Gastrocnemius medialis (tissue), 4 donors: ENCODE data around the gene PSORS1C2. TPM values are rescaled to one million over a fixed set of nuclear protein-coding genes. Genes with fewer than 3 reads are reported as not detected.
A peak's percentile ranks its signal among the peaks of the same experiment; 100 is the strongest.

Experiments
- ATAC-seq, 2 donors: fragments of 150-250 bp; one replicate each; pipeline ENCODE4 v1.9.1; 2016
- DNase-seq, 2 donors: peaks; one replicate each; pipeline ENCODE4 v3.0.0-alpha.2; 2019
- H3K27ac ChIP-seq, 4 donors: fragments of 200-600 bp; sonication (generic); 1 replicate in 1 of 4; 2 replicates in 3 of 4; pipeline ENCODE4 v1.5.1; 2016 to 2018; ENCODE audit warnings: mild to moderate bottlenecking in 2 of 4, moderate library complexity in 1 of 4
- H3K27me3 ChIP-seq, 3 donors: fragments of 200-600 bp; sonication (generic) in 2 of 3; 1 replicate in 1 of 3; 2 replicates in 2 of 3; pipeline versions ENCODE4 v1.5.1 to v1.6.0; 2016 to 2019; ENCODE audit warnings: mild to moderate bottlenecking in 1 of 3, moderate library complexity in 1 of 3
- H3K36me3 ChIP-seq, 2 donors: fragments of 200-600 bp; sonication (generic) in 1 of 2; one replicate each; pipeline ENCODE4 v1.5.1; 2017 to 2018
- H3K4me1 ChIP-seq, 2 donors: fragments of 200-600 bp; sonication (generic) in 1 of 2; one replicate each; pipeline ENCODE4 v1.5.1; 2016 to 2017; ENCODE audit warnings: mild to moderate bottlenecking in 2 of 2
- H3K4me3 ChIP-seq, 4 donors: fragments of 200-600 bp; sonication (generic) in 3 of 4; 1 replicate in 1 of 4; 2 replicates in 3 of 4; pipeline ENCODE4 v1.5.1; 2016 to 2019; ENCODE audit warnings: mild to moderate bottlenecking in 2 of 4
- H3K9me3 ChIP-seq, 3 donors: fragments of 200-600 bp; sonication (generic) in 2 of 3; 1 replicate in 1 of 3; 2 replicates in 2 of 3; pipeline ENCODE4 v1.5.1; 2016 to 2019
- POLR2A ChIP-seq, 2 donors: fragments of 450-650 bp; IDR thresholded peaks; one replicate each; pipeline ENCODE4 v1.6.1; 2017; ENCODE audit warnings: antibody characterized with exemption in 2 of 2, mild to moderate bottlenecking in 2 of 2, moderate library complexity in 2 of 2
- in situ Hi-C, 4 donors: fragments of 200-750 bp; cut with MboI; loops; one replicate each; pipeline versions ENCODE4 v1.15.0 to v1.8.0; 2017; ENCODE audit warnings: low sequenced_read_pairs in 4 of 4
- intact Hi-C: fragments of 100-400 bp; cut with DNase I; formaldehyde crosslinking; loops from one replicate; pipeline ENCODE4 v1.15.1; 2023; ENCODE audit warnings: low total_unique reads
- total RNA-seq, 4 donors: library from RNA; depleted of rRNA; stranded (reverse); fragments of >200 nt; gene quantifications; one replicate each; pipeline versions ENCODE4 v1.1.0 to v1.2.3, GENCODE V29; 2016
- TF ChIP-seq, protein P1 (sequence below), 5 experiments: fragments of 450-650 bp in 3 of 5; fragments of 200-600 bp in 2 of 5; sonication (generic) in 2 of 5; IDR thresholded peaks in 4 of 5; conservative IDR thresholded peaks in 1 of 5; 1 replicate in 4 of 5; 2 replicates in 1 of 5; pipeline ENCODE4 v1.5.1; 2016 to 2019; ENCODE audit warnings: antibody characterized with exemption in 5 of 5, mild to moderate bottlenecking in 3 of 5, moderate library complexity in 3 of 5

Gene PSORS1C2
- total RNA-seq, 4 donors from 2014 or later: not detected

DNA sequence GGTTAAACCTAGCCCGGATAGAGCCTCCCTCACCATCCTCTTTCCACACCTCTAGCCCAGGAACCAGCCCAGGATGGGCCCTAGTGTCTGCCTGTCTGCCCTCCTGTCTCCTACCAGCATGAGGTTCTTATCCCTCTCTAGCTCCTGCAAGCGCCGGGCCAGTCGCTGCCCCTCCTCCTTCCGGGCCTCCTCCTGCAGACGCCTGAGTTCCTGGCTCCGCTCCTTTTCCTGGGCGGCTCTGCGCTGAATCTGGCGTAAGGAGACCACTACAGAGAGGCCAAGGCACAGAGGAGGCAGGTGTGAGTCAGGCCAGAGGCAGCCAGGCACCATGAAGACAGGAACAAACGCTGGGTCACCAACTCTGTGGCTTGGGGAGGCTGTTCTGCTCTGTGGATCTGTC, 4.3 kb upstream of the PSORS1C2 start:
- Histone ChIP-seq H3K4me3 (no peak overlapping the region), H3K9me3 (no peaks in the 10 kb centered on the region), H3K27ac (peak overlapping the region in 2 of 4 donors; percentile 12 to 35), H3K27me3 (no peaks in the 10 kb centered on the region), H3K36me3 (peaks cover 0 to 15% of the 10 kb centered on the region in 2 donors), H3K4me1 (no peaks in the 10 kb centered on the region)
- DNase-seq: peak in 1 of 2 donors; percentile 62
- peak; percentile 48 to 60 for ATAC-seq
- TF ChIP-seq POLR2A (IDR thresholded peaks at IDR 0.05): no peak
- TF ChIP-seq, protein P1, sequence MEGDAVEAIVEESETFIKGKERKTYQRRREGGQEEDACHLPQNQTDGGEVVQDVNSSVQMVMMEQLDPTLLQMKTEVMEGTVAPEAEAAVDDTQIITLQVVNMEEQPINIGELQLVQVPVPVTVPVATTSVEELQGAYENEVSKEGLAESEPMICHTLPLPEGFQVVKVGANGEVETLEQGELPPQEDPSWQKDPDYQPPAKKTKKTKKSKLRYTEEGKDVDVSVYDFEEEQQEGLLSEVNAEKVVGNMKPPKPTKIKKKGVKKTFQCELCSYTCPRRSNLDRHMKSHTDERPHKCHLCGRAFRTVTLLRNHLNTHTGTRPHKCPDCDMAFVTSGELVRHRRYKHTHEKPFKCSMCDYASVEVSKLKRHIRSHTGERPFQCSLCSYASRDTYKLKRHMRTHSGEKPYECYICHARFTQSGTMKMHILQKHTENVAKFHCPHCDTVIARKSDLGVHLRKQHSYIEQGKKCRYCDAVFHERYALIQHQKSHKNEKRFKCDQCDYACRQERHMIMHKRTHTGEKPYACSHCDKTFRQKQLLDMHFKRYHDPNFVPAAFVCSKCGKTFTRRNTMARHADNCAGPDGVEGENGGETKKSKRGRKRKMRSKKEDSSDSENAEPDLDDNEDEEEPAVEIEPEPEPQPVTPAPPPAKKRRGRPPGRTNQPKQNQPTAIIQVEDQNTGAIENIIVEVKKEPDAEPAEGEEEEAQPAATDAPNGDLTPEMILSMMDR (IDR thresholded peaks at IDR 0.05 in 4 of 5, conservative IDR thresholded peaks at IDR 0.05 in 1 of 5): no peak
- in situ Hi-C loops: no loop called here
- intact Hi-C loops: no loop called here

DNA sequence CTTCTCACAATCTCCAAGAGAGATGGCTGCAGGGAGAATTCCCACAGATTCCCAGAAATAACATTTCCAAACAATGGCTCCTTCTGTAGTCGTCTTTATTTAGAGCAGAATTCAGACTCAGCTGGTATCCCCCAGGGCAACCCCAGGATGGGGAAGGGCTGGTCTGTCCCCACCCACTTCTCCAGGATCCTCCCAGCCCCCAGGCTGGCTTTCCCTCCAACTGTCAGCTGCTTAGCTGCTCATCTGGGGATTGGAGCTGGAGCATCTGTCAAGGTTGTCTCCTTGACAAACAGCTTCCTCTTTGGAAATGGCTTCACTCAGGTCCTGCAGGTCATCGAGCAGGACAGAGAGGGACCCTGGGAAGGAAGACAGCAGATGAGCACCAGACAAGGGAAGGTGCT, 3.5 kb upstream of the PSORS1C2 start:
- no peak overlapping the region for H3K27ac ChIP-seq
- no peaks in the 10 kb centered on the region for H3K27me3 ChIP-seq
- no peak overlapping the region for H3K4me3 ChIP-seq
- no peaks in the 10 kb centered on the region for H3K9me3 ChIP-seq
- ATAC-seq (peak in 1 of 2 donors; percentile 16), DNase-seq (no peak)
- in situ Hi-C loops (no loop called here), intact Hi-C loops (no loop called here)
- no peaks in the 10 kb centered on the region for H3K4me1 ChIP-seq
- TF ChIP-seq POLR2A (IDR thresholded peaks at IDR 0.05): no peak
- TF ChIP-seq, protein P1 (IDR thresholded peaks at IDR 0.05 in 4 of 5, conservative IDR thresholded peaks at IDR 0.05 in 1 of 5): no peak
- peaks cover 0 to 13% of the 10 kb centered on the region in 2 donors for H3K36me3 ChIP-seq

DNA sequence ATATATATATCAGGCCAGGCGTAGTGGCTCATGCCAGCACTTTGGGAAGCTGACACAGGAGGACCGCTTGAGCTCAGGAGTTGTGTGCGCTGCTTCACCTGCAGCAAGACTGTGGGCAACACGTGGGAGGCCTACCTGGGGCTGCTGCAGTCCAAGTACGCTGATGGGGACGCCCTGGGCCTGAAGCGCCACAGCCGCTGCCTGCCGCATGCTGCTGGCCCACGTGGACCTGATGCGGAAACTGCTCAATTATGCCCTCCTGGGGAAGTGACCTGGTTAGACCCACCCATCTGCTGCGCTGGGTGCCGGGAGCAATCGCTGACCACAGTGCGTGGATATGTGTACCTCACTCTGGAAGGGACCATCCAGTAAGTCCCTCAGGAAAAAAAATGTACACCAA, 1.8 kb upstream of the PSORS1C2 start:
- in situ Hi-C loops: no loop called here
- Histone ChIP-seq H3K4me1 (no peaks in the 10 kb centered on the region), H3K36me3 (peaks cover 0 to 13% of the 10 kb centered on the region in 2 donors), H3K9me3 (no peaks in the 10 kb centered on the region), H3K27ac (no peak overlapping the region), H3K27me3 (no peaks in the 10 kb centered on the region), H3K4me3 (no peak overlapping the region)
- ATAC-seq (no peak), DNase-seq (no peak)
- no peak for TF ChIP-seq POLR2A (IDR thresholded peaks at IDR 0.05)
- TF ChIP-seq, protein P1 (IDR thresholded peaks at IDR 0.05 in 4 of 5, conservative IDR thresholded peaks at IDR 0.05 in 1 of 5): no peak
- intact Hi-C loops: no loop called here

DNA sequence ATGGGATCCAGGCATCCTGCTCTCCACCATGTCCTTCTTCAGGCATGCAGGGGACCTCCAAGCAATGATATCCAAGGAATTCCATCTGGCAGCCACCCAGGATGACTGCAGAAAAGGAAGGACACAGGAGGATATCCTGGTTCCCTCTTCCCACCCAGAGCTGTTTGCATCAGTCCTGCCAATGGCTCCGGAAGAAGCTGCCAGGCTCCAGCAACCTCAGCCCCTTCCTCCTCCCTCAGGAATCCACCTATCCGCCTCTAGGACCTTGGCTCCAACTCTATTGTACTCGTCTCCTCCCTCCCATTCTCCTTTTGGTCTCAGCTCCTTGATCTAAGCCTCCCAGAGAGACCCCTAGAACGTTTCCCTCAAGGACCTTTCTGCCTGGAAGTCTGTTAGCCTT, 733 bp upstream of the PSORS1C2 start:
- in situ Hi-C loops: loop anchor here (5.0 to 10.0 kb wide), 6 partner anchors 48 to 305 kb away; no protein-coding TSS in a partner anchor
- TF ChIP-seq POLR2A (IDR thresholded peaks at IDR 0.05): no peak

DNA sequence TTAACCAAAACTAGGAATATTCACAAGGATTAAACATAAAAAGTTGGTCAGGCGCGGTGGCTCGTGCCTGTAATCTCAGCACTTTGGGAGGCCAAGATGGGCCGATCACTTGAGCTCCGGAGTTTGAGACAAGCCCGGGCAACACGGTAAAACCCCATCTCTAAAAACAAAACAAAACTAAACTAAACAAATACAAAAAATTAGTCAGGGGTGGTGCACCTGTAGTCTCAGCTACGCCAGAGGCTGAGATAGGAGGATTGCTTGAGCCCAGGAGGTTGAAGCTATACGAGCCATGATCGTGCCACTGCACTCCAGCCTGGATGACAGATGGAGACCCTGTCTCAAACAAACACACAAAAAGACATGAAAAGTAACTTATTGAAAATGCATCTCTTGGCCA, 3.2 kb downstream of the PSORS1C2 start:
- Histone ChIP-seq H3K36me3 (no peaks in the 10 kb centered on the region), H3K4me3 (no peak overlapping the region), H3K27me3 (no peaks in the 10 kb centered on the region), H3K4me1 (no peaks in the 10 kb centered on the region), H3K9me3 (no peaks in the 10 kb centered on the region), H3K27ac (no peak overlapping the region)
- DNase-seq: no peak
- ATAC-seq: no peak
- in situ Hi-C loops: loop anchor here (5.0 to 10.0 kb wide), 6 partner anchors 52 to 309 kb away; no protein-coding TSS in a partner anchor
- intact Hi-C loops: no loop called here
- TF ChIP-seq POLR2A (IDR thresholded peaks at IDR 0.05): no peak
- TF ChIP-seq, protein P1 (IDR thresholded peaks at IDR 0.05 in 4 of 5, conservative IDR thresholded peaks at IDR 0.05 in 1 of 5): no peak

More for the DNA sequence above, 733 bp upstream of the PSORS1C2 start:
- no peak for ATAC-seq
- no peak for DNase-seq
- Histone ChIP-seq H3K4me3 (no peak overlapping the region), H3K27ac (no peak overlapping the region), H3K4me1 (no peaks in the 10 kb centered on the region), H3K9me3 (no peaks in the 10 kb centered on the region), H3K36me3 (peaks cover 0 to 9% of the 10 kb centered on the region in 2 donors), H3K27me3 (no peaks in the 10 kb centered on the region)
- intact Hi-C loops: no loop called here
